Measurements from ENCODE around the gene SLC38A8.

The SLC38A8 gene

DNA sequence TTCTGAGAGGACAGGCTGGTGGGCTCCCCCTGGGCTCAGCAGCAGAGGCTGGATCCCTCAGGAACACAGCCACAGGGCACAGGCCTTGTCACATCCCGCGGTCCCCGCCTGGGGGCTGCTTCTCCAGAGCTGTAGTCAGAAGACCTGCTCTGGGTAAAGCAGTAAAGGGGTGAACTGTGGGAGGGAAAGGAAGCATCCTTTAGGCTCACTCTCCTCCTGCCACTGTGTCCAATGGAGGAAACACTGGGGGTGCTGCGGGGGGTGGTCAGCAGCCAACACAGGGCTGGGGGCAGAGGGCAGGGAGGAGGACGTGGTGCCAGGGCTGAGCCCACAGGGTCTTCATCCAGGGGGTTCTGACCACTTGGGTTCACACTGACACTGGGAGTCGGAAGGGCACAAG lies 5.0 kb upstream of the SLC38A8 start:
- DNase-seq, result no peak

DNA sequence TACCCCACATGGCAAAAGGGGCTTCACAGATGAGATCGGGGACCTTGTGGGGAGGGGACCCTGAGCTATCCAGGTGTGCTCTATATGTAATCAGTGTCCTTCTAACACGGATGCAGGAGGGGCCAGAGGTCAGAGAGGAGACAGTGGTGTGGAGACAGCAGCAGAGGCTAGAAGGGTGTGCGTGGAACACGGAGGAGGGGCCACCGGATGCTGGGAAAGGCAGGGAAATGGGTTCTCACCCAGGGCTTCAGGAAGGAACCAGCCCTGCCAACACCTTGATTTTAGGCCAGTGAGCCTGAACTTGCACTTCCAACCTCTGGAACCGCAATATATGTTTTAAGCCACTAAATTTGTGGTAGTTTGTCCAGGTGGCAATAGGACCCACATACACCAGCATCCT lies 4.6 kb upstream of the SLC38A8 start:
- no peak for DNase-seq

DNA sequence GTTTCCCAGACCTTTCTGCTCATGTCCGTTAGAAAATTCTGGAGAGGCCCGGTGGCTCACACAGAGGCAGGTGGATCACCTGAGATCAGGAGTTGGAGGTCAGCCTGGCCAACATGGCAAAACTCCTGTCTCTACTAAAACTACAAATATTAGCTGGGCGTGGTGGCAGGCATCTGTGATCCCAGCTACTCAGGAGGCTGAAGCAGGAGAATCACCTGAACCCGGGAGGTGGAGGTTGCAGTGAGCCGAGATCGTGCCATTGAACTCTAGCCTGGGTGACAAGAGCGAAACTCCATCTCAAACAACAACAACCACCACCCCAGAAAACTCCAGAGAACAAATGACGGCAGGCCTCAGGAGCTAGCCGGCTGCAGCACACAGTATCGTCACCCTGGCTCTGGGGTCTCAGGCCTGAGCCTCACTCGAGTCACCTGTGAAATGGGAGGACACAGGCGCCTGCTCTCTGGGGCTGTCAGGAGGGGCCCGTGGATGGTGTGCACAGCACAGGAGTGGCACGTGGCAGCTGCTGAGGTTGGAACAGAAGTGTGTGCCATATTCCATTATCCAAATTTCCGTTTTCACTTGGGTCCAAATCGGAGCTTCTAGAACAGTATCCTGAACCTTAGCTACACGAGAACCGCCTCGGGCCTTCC lies 3.3 kb upstream of the SLC38A8 start:
- no peak for DNase-seq

DNA sequence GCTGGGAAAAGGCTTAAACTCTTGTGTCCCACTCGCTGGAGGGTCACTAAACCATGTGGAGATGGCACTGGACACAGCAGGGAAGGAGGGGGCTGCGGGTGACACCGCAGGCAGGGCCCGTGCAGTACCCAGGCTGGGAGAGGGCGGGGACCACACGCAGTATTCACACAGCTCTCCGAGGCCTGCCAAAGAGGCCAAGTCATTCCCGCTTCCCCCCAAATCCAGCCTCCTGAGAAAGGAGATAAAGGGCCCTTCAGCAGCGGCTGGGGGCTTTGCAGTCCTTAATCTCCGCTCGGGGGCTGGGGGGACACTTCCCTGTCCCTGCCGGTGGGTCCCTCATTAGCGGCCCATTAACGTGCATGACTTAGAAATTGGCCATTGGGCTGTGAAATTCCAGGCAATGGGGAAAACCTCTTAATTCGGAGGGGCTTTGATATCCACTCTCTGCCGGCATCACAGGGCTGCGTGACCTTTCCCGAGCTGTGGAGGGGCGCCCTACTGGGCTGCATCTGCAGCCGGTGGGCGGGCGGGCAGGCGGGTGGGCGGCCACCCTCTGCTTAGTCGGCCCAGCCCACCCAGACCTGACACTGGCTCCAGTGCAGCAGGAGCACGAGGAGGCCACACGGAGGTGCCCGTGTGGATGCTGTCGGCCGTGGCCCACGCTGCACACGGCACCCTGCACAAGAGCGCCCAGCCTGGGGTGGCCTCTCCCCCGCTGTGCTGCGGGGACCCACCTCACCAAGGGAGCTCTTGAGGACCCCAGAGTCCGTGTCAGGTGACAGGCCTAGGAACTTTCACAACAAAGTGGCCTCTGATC lies 2.6 kb upstream of the SLC38A8 start:
- DNase-seq, result no peak

DNA sequence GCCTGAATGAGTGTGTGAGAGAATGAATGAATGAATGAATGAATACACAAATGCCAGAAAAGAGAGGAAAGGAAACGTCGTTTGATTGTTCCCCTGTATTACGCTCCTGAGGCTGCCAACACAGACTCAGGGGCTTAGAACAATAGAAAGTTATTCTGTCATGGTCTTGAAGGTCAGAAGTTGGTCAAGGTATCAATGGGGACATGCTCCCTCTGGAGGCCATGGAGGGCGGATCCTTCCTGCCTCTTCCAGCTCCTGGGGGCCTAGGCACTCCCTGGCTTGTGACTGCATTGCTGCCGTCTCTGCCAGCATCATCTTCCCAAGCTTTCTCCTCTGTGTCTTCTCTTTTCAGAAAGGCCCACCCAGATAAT lies 1.5 kb upstream of the SLC38A8 start:
- DNase-seq, result no peak

DNA sequence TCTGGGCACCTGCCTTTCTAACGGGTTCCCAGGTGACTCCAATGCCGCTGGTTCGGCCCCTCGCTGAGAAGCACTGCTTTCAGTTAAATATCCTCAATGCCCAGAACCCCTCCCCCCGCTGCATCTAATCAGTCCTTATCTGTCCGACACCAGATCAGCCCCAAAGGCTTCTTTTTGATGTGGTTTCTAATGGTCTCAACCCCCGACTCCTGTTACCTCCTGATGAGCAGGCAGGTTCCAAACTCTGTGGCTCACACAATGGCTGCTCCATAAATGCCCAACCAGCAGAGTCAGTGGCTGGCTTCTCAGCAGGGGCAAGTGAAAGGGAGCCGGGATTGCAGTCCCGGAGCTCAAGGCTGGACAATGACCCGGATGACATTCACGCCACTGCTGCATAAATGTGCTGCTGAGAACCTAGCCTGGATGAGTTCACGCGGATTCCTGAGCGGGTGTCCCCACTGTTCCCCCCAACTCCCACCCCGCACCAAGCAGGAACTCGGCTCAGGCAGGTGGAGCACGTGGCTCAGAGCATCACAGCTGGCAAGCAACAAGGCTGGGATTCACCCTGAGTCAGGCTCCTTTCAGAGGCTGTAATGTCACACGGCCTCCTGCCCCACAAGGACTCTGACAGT lies 1.0 kb upstream of the SLC38A8 start:
- DNase-seq, result no peak

DNA sequence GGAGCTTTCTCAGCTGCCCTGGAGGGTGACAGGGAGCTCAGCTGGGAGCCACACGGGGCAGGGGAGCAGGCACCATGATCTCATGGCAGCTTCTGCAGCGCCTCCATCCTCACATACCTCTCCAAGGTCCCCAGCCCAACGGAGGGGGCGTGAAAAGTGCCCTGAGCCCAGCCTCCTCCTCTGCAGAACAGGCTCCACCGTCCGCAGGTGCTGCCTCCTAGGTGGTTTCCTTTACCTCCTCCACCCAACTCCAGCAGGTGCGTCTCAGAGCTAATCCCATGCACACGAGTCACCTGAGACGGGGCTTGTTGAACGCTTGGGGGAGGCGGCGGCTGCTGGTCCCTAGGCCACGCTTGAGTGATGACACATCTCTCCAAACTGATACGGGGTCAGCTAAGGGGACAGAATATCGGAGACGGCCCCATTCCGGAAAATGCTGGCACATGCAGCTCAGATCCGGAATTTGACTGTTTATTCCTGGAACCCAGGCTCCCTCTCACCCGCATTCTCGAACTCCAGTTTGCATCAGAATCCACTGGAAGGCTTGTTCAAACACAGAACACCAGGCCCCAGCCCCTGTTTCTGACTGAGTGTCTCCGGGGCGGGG lies 387 bp upstream of the SLC38A8 start:
- DNase-seq, result no peak

DNA sequence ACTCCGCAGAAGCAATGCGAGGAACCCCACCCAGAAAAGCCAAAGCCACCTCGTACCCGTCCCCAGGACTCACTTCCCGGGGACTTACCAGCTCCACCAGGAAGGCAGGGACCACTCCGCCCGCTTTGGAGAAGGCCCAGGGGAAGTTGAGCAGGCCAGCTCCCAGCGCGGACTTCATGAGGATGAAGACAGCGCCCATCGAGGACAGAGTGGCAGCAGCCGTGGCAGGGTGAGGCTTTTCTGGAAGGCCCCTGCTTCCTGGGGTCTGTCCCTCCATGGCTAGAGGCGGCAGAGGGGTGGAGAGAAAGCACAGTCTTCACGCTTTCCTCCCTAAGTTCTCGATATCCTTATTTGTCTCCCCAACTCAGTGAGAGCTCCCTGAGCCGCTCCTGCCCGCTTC lies 714 bp downstream of the SLC38A8 start:
- no peak for DNase-seq

DNA sequence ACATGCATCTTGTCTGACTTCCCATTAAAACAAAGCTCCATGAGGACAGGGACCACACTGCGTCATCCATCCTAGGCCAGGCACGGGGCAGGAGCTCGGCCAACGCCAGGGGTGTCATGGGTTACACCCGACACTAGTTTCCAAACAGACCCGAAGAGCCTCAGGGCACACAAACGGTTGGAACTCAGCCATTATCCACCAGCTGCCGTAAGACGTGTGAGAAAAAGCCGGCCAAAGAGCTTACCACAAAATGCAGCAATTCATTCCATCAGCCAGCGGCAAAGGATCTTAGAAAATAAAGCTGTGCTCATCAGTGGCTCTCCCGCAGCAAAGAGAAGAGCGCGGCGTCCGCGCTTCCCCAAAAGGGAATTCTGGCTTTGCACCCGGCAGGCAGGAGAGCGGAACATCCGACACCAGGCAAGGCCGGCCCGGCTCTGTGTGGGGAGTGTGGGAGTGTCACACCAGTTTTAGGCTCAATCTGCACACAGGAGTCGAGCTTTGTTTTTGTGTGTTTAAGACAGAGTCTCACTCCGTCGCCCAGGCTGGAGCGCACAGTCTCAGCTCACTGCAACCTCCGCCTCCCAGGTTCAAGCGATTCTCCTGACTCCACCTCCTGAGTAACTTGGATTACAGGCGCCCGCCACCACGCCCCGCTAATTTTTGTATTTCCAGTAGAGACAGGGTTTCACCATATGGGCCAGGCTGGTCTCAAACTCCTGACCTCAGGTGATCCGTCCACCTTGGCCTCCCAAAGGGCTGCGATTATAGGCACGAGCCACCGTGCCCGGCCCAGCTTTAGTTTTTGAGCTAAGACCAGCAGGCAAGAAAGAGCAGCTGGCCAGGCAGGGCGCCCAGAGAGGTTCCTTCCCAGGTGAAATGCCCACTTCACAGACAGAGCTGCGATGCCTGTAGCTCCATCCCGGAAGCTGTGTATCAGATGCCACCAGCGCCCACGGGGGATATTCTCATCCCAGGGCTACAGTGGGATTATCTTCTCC lies 1.5 kb downstream of the SLC38A8 start:
- DNase-seq, result no peak

DNA sequence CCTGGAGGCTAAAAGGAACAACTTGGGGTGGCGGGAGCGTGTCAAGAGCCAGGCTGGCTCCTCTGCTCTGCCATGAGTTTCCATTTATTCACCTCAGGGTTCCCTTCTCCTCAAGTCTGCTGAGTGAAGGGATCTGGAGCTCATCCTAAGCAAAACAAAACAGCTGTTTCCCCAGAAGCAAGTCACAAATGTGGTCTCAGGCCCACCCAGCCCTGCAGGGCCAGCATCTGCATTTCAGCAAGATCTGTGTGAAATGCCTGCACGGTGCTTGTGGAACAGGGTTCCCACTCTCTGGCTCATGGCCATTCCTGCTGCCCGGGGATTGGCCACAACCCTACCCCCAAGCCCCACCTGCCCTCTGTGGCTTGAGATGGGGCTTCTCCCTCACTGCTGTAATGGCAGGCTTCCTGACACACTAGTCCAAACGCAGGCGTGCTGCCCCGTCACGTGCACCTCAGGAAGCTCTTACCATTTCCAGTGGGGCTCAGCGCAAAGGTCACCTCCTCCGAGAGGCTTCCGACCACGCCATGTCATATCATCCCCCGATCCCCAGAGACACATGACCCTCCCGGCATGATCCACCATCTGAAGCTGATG lies 2.3 kb downstream of the SLC38A8 start:
- DNase-seq, result no peak

DNA sequence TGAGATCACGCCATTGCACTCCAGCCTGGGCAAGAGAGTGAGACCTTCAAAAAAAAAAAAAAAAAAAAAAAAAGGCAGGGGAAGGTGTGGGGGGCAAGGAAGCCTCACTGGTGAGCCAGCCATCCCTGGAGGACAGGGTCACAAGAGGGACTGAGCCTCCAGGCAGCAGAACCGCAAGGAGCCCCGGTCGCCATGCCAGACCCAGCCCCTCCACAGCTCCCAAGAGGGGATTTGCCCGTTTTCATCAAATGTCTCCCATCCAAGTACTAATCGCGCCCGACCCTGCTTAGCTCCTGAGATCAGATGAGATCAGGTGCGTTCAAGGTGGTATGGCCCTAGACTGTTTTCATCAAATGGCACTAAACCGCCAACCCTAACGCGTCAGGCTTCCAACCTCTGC lies 2.9 kb downstream of the SLC38A8 start:
- DNase-seq, result no peak

DNA sequence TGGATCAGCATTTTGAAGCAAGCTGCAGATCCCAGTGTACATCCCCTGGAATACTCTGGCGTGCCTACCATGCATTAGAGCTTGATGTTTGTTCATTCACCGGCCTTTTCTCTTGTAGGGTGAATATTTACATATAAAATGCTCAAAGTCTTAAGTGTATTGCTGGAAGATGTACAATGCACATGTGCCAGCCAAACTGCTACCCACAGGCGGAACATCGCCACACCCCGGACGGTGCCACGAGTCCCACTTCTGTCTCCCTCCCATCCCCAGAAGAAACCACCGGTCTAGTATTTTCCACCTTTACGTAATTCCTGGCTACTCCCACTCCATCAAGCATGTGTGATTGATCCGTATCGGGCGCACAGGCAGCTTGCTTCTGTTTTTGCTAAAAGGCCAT lies 4.1 kb downstream of the SLC38A8 start:
- no peak for DNase-seq

DNA sequence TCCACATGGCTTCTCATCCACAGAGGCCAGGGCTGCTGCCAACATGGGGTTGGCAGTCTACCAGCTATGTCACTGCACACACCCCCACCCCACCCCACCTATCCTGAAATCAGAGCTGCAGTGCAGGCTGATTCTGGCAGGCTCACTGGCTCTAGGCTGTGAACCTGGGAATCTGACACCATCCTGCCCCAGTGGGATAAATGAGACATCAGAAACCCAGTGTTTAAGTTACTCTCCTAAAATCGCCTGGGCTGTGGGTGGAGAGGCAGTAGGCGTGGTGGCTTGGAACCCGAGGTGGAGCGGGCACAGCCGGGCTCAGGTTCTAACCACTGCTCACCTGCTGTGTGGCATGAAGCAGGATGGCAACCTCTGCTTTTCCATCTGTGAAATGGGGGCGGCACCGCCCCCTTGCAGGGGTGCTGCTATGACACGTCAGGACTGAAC lies 5.6 kb downstream of the SLC38A8 start:
- no peak for DNase-seq

DNA sequence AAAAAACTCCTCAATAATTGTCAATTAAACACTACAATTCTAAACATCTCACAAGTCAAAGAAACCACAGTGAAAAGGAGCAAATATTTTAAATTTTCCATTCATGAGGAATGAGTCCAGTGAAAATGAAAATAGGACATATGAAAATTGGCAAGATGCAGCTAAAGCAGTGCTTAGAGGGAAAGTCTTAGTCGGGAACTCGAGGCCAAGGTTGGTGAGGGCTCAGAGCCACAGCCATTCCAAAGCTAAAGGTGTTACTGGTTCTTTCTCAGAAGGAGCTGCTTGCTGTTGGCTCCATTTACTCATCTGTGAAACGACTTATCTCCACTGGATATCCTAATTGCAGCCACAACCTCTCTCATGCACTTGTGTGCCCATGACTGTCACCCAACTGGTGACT lies 6.5 kb downstream of the SLC38A8 start:
- DNase-seq, result no peak

DNA sequence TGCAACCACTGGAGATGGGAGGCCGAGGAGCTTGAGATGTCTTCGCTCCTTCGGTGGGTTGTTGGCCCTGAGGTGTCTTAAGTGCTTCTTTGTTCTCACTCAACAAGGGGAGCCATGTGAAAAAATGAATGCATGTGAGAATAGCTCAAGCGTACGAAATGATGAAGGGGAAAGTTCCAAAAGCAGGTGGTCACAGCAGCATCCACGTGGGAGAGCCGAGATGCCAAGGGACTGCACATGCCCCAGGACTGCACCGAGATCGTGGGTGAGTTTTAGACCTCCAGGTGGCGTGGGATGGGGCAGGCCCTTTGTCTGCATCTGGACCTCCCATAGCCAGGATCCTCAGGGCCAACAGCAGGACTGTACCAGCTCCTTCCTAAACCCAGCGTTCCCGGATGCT lies 8.1 kb downstream of the SLC38A8 start:
- no peak for DNase-seq

DNA sequence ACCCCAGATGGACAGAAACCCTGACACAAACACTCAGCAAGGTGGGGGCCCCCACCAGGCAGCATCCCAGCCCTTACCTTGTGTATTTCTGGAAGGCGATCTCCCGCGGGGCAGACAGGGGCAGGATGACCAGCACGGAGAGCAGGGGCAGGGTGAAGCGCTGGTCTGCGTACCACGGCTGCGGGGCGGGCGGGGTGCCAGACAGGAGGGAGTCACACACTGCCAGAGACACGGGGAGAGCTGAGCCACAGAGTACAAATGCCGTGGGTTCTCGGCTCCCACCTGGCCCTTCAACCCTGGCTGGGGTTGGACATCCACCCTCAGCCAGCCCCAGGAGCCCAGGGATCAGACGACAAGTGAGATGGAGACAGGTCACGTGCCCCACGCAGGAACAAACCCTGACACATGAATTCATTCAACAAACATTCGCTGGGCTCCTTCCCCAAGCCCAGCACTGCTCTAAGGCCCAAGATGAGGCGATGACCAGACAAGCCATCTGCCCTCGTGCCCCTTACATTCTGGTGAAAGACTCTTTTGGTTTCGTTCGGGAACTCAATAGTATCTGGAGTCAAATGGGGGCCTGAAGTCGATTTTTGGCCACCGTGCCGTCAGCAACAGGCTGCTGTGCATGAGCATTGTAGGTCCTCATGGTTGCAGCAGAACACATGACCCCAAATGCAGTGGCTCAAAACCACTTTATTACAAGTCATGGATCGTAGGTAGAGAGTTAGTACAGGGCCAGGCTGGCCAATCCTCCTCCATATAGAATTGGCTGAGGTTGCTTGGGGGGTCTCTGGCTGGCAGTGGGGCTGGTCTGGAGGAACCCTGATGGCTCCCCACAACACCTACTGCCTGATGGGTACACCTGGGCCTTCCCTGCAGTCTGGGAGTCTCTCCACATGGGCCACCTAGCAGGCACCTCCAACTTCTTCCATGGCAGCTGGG lies 9.1 kb downstream of the SLC38A8 start:
- no peak for DNase-seq

DNA sequence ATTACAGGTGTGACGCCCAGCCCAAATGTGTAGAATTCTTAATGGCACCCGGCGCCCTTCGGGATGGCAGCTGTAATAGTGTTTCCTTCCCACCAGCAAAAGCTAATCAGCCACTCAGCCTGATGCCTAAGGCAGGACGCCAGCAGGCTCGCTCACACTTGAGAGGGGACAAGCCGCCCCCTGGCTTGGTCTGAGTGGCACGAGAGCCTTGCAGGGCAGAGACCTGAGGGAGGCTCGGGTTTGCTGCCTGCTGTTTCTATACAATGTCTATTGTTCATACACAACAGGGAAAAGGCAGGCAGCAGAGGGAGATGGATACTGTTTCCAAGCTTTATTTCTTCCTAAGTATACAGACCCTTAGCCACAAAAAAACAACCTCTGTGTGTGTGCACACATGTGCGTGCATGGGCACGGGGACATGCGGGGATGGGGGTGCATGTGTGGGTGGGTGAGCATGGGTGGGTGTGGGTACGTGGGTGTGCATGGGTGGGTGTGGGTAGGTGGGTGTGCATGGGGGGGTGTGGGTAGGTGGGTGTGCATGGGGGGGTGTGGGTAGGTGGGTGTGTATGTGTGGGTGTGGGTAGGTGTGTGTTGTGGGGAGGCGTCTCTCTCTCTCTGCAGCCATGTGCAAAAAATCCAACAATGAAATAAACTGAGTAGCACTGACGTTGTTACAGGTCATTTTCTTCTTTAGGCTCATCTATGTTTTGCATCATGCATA lies 10.0 kb downstream of the SLC38A8 start:
- no peak for DNase-seq

DNA sequence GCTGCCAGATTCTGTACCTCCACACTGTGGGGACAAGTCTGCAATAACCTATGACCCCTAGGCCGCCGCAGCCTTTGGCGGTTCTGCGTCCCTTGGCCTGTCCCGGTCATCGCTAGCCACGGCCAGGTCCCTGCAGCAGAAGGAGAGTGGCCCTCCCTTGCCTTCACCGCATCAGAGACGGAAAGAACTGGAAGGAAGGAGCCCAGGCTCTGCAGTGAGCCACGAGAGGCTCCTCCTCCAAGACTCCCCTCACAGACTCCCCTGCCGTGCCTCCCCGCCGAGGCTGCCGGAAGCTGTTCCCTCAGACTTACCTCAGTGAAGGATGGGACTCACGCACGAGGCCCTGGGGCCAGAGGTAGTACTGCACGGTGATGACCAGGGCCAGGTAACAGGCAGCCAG lies 11.0 kb downstream of the SLC38A8 start:
- DNase-seq, result no peak

DNA sequence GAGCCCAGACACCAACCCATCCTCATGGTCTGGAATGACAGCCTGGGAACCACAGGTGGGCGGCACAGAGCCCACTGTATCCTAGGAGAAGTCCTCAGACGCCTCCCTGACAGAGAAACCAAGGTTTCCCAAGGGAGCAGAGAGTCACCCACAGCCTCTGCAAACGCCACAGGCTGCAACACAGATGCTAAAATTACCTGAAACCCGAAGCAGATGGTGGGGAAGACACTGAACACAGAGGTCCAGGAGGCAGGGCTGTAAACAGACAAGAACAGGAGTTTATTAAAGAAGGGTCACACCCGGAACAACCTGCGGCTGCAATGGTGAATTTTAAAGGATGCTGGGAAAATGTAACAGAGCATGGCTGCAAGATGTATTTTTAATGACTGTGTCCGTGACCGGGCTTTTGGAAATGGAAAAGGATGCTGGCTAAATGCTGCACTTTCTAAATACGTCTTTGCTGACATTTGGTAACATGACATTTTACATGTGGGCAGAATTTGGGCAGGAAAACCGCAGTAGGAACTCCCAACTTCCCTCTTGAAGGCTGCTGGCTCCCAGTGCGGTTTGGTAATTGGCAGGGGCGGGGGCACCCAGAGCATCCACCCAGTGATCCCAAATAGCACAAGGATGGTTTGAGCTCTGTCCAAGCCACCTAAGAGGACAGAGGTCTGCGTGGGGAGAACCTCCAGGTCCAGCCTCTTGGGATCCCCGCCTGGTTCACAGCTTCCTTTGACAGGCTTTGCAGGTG lies 13.1 kb downstream of the SLC38A8 start:
- no peak for DNase-seq
